Osteoblast (primary cell): ENCODE measurements around the gene TSEN2. TPM values are rescaled to one million over a fixed set of nuclear protein-coding genes. Genes with fewer than 3 reads are reported as not detected.

Experiments used
- DNase-seq: peaks from one replicate; pipeline ENCODE4 v3.0.0; 2011; ENCODE audit warnings: low spot score, mixed read lengths; ENCODE audit not compliant: insufficient read length; ENCODE audit errors: missing footprints
- H2AFZ ChIP-seq: 2 replicates; pipeline ENCODE4 v1.6.0; 2011; ENCODE audit warnings: mild to moderate bottlenecking, low read length
- H3K27ac ChIP-seq: 2 replicates; pipeline ENCODE4 v1.5.1; 2011; ENCODE audit warnings: mild to moderate bottlenecking, low read depth, low read length, moderate library complexity
- H3K27me3 ChIP-seq: 2 replicates; pipeline ENCODE4 v1.6.0; 2012; ENCODE audit warnings: mild to moderate bottlenecking, control low read depth, inconsistent platforms, low read length, moderate library complexity; ENCODE audit not compliant: insufficient read depth
- H3K36me3 ChIP-seq: 2 replicates; pipeline ENCODE4 v1.5.1; 2011; ENCODE audit warnings: mild to moderate bottlenecking, low read length, control low read depth, moderate library complexity; ENCODE audit not compliant: insufficient read depth
- H3K4me1 ChIP-seq: 2 replicates; pipeline ENCODE4 v1.5.1; 2011; ENCODE audit warnings: mild to moderate bottlenecking, low read length, control low read depth, moderate library complexity; ENCODE audit not compliant: insufficient read depth
- H3K4me2 ChIP-seq: 2 replicates; pipeline ENCODE4 v1.6.0; 2011; ENCODE audit warnings: mild to moderate bottlenecking, low read length; ENCODE audit not compliant: insufficient read depth
- H3K4me3 ChIP-seq: fragments of 200-600 bp; sonication (generic); 3 replicates; pipeline ENCODE4 v1.5.1; 2012; ENCODE audit warnings: mild to moderate bottlenecking, low read length, inconsistent platforms; ENCODE audit not compliant: insufficient read depth
- H3K79me2 ChIP-seq: 2 replicates; pipeline ENCODE4 v1.6.0; 2012; ENCODE audit warnings: mild to moderate bottlenecking, low read length, control low read depth, inconsistent platforms; ENCODE audit not compliant: insufficient read depth
- H3K9me3 ChIP-seq: 2 replicates; pipeline ENCODE4 v1.5.1; 2011; ENCODE audit warnings: low read depth, low read length, control low read depth
- H4K20me1 ChIP-seq: 2 replicates; pipeline ENCODE4 v1.6.0; 2012; ENCODE audit warnings: mild to moderate bottlenecking, low read length, control low read depth; ENCODE audit not compliant: insufficient read depth
- total RNA-seq: library from RNA; depleted of rRNA; stranded (reverse); fragments of >200 nt; gene quantifications from 2 replicates; pipeline ENCODE4 v1.2.3, GENCODE V29; 2012
- TF ChIP-seq, protein P1 (sequence below): IDR thresholded peaks from 2 replicates; pipeline ENCODE4 v1.5.1; 2011; ENCODE audit warnings: mild to moderate bottlenecking, low read depth, low read length, moderate library complexity; ENCODE audit errors: extremely low read depth

The TSEN2 gene
- total RNA-seq, 1 donor: 13.0 TPM

GRCh38 chr3:12574131-12574530 lies 89.9 kb downstream of the TSEN2 start:
- no peak overlapping the region for H3K27ac ChIP-seq
- H3K36me3 ChIP-seq: peaks cover 86% of the 10 kb centered on the region

DNA sequence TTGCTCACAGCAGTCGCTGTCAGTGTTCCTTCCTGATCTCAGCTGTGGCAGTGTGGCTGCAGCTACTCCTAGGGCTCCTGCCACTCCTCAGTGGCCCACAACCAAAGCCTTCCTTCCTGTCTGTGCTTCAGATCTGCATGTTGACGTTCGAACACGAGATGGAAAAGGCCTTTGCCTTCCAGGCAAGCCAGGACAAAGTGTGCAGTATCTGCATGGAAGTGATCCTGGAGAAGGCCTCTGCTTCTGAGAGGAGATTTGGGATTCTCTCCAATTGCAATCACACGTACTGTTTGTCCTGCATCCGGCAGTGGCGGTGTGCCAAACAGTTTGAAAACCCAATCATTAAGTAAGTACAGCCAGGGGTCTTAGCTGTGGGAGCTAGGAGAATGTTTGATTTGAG lies 90.4 kb downstream of the TSEN2 start:
- H3K27ac ChIP-seq: no peak overlapping the region

More at GRCh38 chr3:12574131-12574530, 89.9 kb downstream of the TSEN2 start:
- Histone ChIP-seq H4K20me1 (peaks cover 27% of the 10 kb centered on the region), H3K4me1 (peaks cover 24% of the 10 kb centered on the region), H3K4me3 (no peak overlapping the region), H2AFZ (no peak overlapping the region), H3K27me3 (no peaks in the 10 kb centered on the region), H3K9me3 (no peaks in the 10 kb centered on the region), H3K79me2 (peaks cover 23% of the 10 kb centered on the region), H3K4me2 (no peak overlapping the region)
- DNase-seq: no peak
- TF ChIP-seq, protein P1, sequence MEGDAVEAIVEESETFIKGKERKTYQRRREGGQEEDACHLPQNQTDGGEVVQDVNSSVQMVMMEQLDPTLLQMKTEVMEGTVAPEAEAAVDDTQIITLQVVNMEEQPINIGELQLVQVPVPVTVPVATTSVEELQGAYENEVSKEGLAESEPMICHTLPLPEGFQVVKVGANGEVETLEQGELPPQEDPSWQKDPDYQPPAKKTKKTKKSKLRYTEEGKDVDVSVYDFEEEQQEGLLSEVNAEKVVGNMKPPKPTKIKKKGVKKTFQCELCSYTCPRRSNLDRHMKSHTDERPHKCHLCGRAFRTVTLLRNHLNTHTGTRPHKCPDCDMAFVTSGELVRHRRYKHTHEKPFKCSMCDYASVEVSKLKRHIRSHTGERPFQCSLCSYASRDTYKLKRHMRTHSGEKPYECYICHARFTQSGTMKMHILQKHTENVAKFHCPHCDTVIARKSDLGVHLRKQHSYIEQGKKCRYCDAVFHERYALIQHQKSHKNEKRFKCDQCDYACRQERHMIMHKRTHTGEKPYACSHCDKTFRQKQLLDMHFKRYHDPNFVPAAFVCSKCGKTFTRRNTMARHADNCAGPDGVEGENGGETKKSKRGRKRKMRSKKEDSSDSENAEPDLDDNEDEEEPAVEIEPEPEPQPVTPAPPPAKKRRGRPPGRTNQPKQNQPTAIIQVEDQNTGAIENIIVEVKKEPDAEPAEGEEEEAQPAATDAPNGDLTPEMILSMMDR: no peak

GRCh38 chr3:12577379-12577778 lies 93.1 kb downstream of the TSEN2 start:
- Histone ChIP-seq H3K79me2 (peaks cover 17% of the 10 kb centered on the region), H4K20me1 (peaks cover 32% of the 10 kb centered on the region), H3K4me3 (no peak overlapping the region), H3K9me3 (no peaks in the 10 kb centered on the region), H3K27ac (no peak overlapping the region), H3K4me2 (no peak overlapping the region), H3K36me3 (peaks cover 76% of the 10 kb centered on the region), H2AFZ (no peak overlapping the region), H3K4me1 (peaks cover 32% of the 10 kb centered on the region), H3K27me3 (no peaks in the 10 kb centered on the region)
- TF ChIP-seq, protein P1: no peak
- no peak for DNase-seq

More for the DNA sequence above, 90.4 kb downstream of the TSEN2 start:
- Histone ChIP-seq H3K9me3 (no peaks in the 10 kb centered on the region), H3K36me3 (peaks cover 87% of the 10 kb centered on the region), H3K4me3 (no peak overlapping the region), H4K20me1 (peaks cover 27% of the 10 kb centered on the region), H3K79me2 (peaks cover 24% of the 10 kb centered on the region), H2AFZ (no peak overlapping the region), H3K27me3 (no peaks in the 10 kb centered on the region), H3K4me2 (no peak overlapping the region), H3K4me1 (peaks cover 27% of the 10 kb centered on the region)
- TF ChIP-seq, protein P1: no peak
- DNase-seq: no peak

DNA sequence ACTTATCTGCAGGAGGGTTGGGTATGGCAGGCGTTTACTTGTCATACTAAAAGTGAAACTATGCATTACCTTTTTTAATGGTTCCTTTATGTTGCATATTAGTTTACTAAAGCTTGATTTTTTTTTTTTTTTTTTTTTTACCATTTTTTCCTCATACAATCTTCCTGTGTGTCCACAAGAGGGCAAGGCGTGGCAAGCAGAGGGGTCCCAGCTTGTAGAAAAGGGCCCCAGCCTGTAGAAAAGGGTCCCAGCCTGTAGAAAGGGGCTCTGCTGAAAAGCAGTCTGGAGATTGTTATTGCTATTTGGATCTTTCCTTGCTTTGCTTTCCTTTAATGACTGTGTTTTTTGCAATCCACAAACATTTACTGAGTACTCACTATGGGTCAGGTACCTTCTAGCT lies 94.5 kb downstream of the TSEN2 start:
- Histone ChIP-seq H3K4me3 (no peak overlapping the region), H3K27ac (no peak overlapping the region), H2AFZ (no peak overlapping the region), H3K4me2 (no peak overlapping the region), H4K20me1 (peaks cover 32% of the 10 kb centered on the region), H3K27me3 (no peaks in the 10 kb centered on the region), H3K9me3 (no peaks in the 10 kb centered on the region), H3K79me2 (peaks cover 17% of the 10 kb centered on the region), H3K36me3 (peaks cover 79% of the 10 kb centered on the region), H3K4me1 (peaks cover 29% of the 10 kb centered on the region)
- TF ChIP-seq, protein P1: peak; percentile 48
- no peak for DNase-seq
